Esophagus (tissue), 2 donors: ENCODE data around the gene PSMC6. TPM values are rescaled to one million over a fixed set of nuclear protein-coding genes. Genes with fewer than 3 reads are reported as not detected.
A peak's percentile ranks its signal among the peaks of the same experiment; 100 is the strongest.
"Not testable (repeated sequence)": the region's sequence is repeated elsewhere in the genome, so short reads cannot be mapped to it uniquely, and the experiment has no call there.

Experiments used
- H3K27ac ChIP-seq, 2 donors: one replicate each; pipeline ENCODE4 v1.5.1; 2013; ENCODE audit warnings: low read depth in 2 of 2, mild to moderate bottlenecking in 2 of 2, inconsistent platforms in 1 of 2, low read length in 1 of 2, moderate library complexity in 1 of 2
- H3K27me3 ChIP-seq, 2 donors: one replicate each; pipeline ENCODE4 v1.6.1; 2013; ENCODE audit warnings: low read length in 2 of 2, control low read depth in 1 of 2, mild to moderate bottlenecking in 1 of 2; ENCODE audit not compliant: insufficient read depth in 2 of 2, control insufficient read depth in 1 of 2
- H3K36me3 ChIP-seq, 2 donors: one replicate each; pipeline ENCODE4 v1.6.1; 2013; ENCODE audit warnings: low read length in 1 of 2; ENCODE audit not compliant: control insufficient read depth in 2 of 2, insufficient read depth in 2 of 2
- H3K4me1 ChIP-seq, 2 donors: one replicate each; pipeline ENCODE4 v1.6.1; 2013; ENCODE audit warnings: low read length in 1 of 2; ENCODE audit not compliant: control insufficient read depth in 2 of 2, insufficient read depth in 2 of 2
- H3K4me3 ChIP-seq, 2 donors: one replicate each; pipeline ENCODE4 v1.5.1; 2013; ENCODE audit warnings: low read length in 2 of 2, mild to moderate bottlenecking in 2 of 2, low read depth in 1 of 2, moderate library complexity in 1 of 2
- H3K9me3 ChIP-seq, 2 donors: one replicate each; pipeline ENCODE4 v1.6.1; 2013; ENCODE audit warnings: mild to moderate bottlenecking in 2 of 2, low read depth in 1 of 2, low read length in 1 of 2, moderate library complexity in 1 of 2; ENCODE audit not compliant: control insufficient read depth in 2 of 2, insufficient read depth in 1 of 2
- WGBS, 2 donors: extraction: QIAGEN DNeasy Blood & Tissue Kit; methylation state at CpG; one replicate each; pipeline ENCODE4 v1.1.7; 2013; 5-methylcytosine and 5-hydroxymethylcytosine counted together
- polyA plus RNA-seq, 2 donors: library from polyadenylated mRNA; stranded (reverse); fragments of 200-250 nt; gene quantifications; one replicate each; pipeline ENCODE4 v1.2.3, GENCODE V29; 2013
- donor health status: healthy with polysubstance abuse.
- donor health status: Bipolar disorder and iron deficiency.

The PSMC6 gene
- polyA plus RNA-seq, 2 donors, result 77.5 to 110 TPM

GRCh38 chr14:52706286-52706685, 714 bp upstream of the PSMC6 start:
- H3K4me1 ChIP-seq, result no peaks in the 10 kb centered on the region

GRCh38 chr14:52711666-52712065, 4.7 kb downstream of the PSMC6 start:
- Histone ChIP-seq H3K36me3 (peaks cover 0 to 9% of the 10 kb centered on the region in 2 donors), H3K27me3 (no peaks in the 10 kb centered on the region), H3K9me3 (no peaks in the 10 kb centered on the region), H3K4me1 (no peaks in the 10 kb centered on the region), H3K27ac (no peak overlapping the region), H3K4me3 (no peak overlapping the region)
- 34 to 46% methylated on average over 1 of the region's 1 CpG for WGBS, 2 donors

More at GRCh38 chr14:52706286-52706685, 714 bp upstream of the PSMC6 start:
- Histone ChIP-seq H3K27ac (peak overlapping the region; percentile 78 to 95), H3K36me3 (no peaks in the 10 kb centered on the region), H3K4me3 (peak overlapping the region in 1 of 2 donors; percentile 99), H3K9me3 (no peaks in the 10 kb centered on the region), H3K27me3 (no peaks in the 10 kb centered on the region)
- WGBS, 2 donors, result 85 to 91% methylated on average over 5 of the region's 5 CpGs

- no peak overlapping the region for H3K27ac ChIP-seq
- H3K4me3 ChIP-seq, result no peak overlapping the region
- H3K36me3 ChIP-seq, result peaks cover 2 to 15% of the 10 kb centered on the region in 2 donors
- H3K27me3 ChIP-seq, result no peaks in the 10 kb centered on the region
- no peaks in the 10 kb centered on the region for H3K9me3 ChIP-seq
- WGBS, 2 donors, result 90 to 99% methylated on average over 5 to 6 of the region's 6 CpGs
- H3K4me1 ChIP-seq, result no peaks in the 10 kb centered on the region
Measured at GRCh38 chr14:52716155-52716554, 9.2 kb downstream of the PSMC6 start.

GRCh38 chr14:52723514-52724359, 16.7 kb downstream of the PSMC6 start:
- Histone ChIP-seq H3K4me3 (no peak overlapping the region), H3K36me3 (peaks cover 9 to 11% of the 10 kb centered on the region in 2 donors), H3K4me1 (no peaks in the 10 kb centered on the region), H3K27me3 (no peaks in the 10 kb centered on the region), H3K9me3 (no peaks in the 10 kb centered on the region), H3K27ac (no peak overlapping the region)
- 92 to 95% methylated on average over 4 of the region's 4 CpGs for WGBS, 2 donors

GRCh38 chr14:52724360-52724644, 17.3 kb downstream of the PSMC6 start:
- no peaks in the 10 kb centered on the region for H3K4me1 ChIP-seq
- H3K9me3 ChIP-seq, result no peaks in the 10 kb centered on the region
- H3K36me3 ChIP-seq, result peaks cover 9 to 11% of the 10 kb centered on the region in 2 donors
- no peaks in the 10 kb centered on the region for H3K27me3 ChIP-seq
- H3K4me3 ChIP-seq, result no peak overlapping the region
- H3K27ac ChIP-seq, result no peak overlapping the region

GRCh38 chr14:52727509-52727908, 20.5 kb downstream of the PSMC6 start:
- not testable (repeated sequence) for H3K36me3 ChIP-seq, H3K4me3 ChIP-seq, H3K9me3 ChIP-seq, H3K4me1 ChIP-seq, H3K27ac ChIP-seq, H3K27me3 ChIP-seq
- 96 to 98% methylated on average over 2 of the region's 2 CpGs for WGBS, 2 donors

GRCh38 chr14:52729035-52729434, 22.0 kb downstream of the PSMC6 start:
- H3K4me3 ChIP-seq, H3K9me3 ChIP-seq, H3K27me3 ChIP-seq, H3K4me1 ChIP-seq, H3K27ac ChIP-seq, H3K36me3 ChIP-seq: not testable (repeated sequence)
- 93 to 95% methylated on average over 15 of the region's 15 CpGs for WGBS, 2 donors

- Histone ChIP-seq H3K4me3 (peak overlapping the region; percentile 20 to 39), H3K36me3 (peaks cover 0 to 3% of the 10 kb centered on the region in 2 donors), H3K27me3 (no peaks in the 10 kb centered on the region), H3K27ac (peak overlapping the region in 1 of 2 donors; percentile 78), H3K4me1 (peaks cover 0 to 2% of the 10 kb centered on the region in 2 donors), H3K9me3 (no peaks in the 10 kb centered on the region)
- 2 to 4% methylated on average over 8 of the region's 8 CpGs for WGBS, 2 donors
Measured at GRCh38 chr14:52729585-52729924, 22.6 kb downstream of the PSMC6 start.

- WGBS, 2 donors, result 0 to 1% methylated on average over 57 to 72 of the region's 72 CpGs
- H3K27ac ChIP-seq, result peak within 1 kb of the TSS; percentile 78 to 86
Measured at GRCh38 chr14:52729925-52730708, 23.1 kb downstream of the PSMC6 start, which contains the start of gene STYX. TSS of gene STYX (plus strand) at chr14:52730166. CDS start at chr14:52730475, 309 bp downstream.

More at GRCh38 chr14:52729925-52730708, 23.1 kb downstream of the PSMC6 start, which contains the start of gene STYX:
- peak within 1 kb of the TSS; percentile 83 to 95 for H3K4me3 ChIP-seq
- peaks cover 0 to 2% of the 10 kb centered on the region in 2 donors for H3K4me1 ChIP-seq
- peaks cover 0 to 3% of the 10 kb centered on the region in 2 donors for H3K36me3 ChIP-seq
- H3K27me3 ChIP-seq, result no peaks in the 10 kb centered on the region
- no peaks in the 10 kb centered on the region for H3K9me3 ChIP-seq
